HG03097 (cell line): ENCODE results near the gene IRF1.
"Not testable (repeated sequence)": the region's sequence is repeated elsewhere in the genome, so short reads cannot be mapped to it uniquely, and the experiment has no call there.

Experiments used
- ATAC-seq: cut with Tn5 transposase; IDR thresholded peaks from one replicate; pipeline ENCODE4 v1.9.1; 2021; ENCODE audit not compliant: unreplicated experiment, low FRiP score

The IRF1 gene

DNA sequence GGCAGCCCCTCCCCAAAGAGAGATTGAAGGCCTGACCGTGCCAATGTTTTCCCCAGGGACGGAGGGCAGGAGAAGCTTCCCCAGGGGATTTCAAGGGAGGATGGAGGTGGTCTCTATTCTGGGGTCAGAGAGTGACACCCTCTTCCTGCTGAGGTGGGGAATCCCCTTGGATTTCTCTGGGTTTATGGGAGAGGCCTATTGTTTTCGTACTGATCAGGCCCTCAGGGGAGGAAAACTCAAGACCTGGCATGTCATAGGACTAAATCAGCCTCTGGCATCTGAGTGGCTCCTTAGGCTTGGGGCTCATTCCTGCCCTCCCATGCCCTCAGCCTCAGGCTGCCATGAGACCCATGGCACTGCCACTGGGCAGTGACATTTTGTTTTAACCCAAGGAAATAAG lies 44.6 kb downstream of the IRF1 start:
- ATAC-seq: no peak

- no peak for ATAC-seq
Measured at GRCh38 chr5:132445640-132445923, 45.0 kb downstream of the IRF1 start.

DNA sequence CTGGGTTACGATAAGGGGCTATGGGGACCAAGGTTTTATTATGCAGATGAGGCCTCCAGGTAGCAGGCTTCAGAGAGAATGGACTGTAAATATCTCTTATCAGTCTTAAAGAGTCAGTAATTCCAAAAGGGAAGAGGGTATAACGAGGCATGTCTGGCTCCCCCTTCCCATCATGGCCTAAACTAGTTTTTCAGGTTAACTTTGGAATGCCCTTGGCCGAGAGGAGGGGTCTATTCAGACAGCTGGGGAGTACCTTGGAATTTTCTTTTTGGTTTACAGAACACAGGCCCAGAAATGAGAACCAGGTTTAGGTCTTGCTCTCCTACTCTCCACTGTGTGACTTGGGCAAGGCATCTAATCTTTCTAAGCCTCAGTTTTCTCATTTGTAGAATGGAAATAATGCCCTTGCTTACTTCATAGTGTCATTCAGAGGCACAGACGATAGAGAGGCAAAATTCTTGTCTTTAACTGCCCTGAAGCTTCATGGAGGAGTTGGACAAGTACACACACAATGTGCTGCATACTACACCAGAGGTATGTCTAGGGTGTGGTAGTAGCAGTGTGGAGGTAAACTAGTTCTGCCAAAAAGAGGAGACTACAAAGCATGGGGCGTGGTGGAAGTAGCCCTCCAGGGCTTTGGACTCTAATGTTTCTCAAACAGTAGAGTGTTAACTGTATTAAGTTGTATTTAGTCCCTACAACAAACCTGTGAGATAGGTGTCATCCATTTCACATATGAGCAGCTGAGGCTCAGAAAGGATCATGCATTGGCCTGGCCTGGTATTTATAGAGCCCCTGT lies 45.5 kb downstream of the IRF1 start:
- ATAC-seq: no peak

- ATAC-seq: no peak
Measured at GRCh38 chr5:132444061-132444460, 46.5 kb downstream of the IRF1 start.

DNA sequence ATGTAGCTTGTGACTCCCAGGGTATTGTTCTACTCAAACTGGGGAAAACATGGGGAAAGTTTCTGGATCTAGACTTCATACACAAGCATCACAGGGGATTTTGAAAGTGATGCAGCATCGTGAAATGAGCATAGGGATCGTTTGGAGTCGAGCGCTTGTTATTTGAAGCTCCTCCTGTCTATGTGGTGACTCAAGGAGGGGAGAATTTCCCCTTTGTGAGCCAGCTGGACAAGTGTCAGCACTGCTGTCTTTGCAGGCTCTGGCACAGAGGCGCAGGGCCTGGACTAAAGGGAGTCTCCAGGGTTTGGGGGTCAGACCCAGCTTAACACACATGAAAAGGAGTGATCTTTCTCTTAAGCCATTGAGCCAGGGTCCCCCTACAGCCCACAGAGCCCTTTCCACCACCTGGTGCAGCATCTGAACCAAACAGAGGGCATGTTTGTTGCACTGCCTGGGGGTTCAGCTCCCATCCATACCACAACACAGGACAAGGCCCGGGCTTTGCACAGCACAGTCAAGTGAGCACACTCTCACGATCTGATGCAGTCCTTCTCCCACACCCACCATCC lies 51.0 kb downstream of the IRF1 start:
- no peak for ATAC-seq

- ATAC-seq: no peak
Measured at GRCh38 chr5:132438917-132439316, 51.7 kb downstream of the IRF1 start.

DNA sequence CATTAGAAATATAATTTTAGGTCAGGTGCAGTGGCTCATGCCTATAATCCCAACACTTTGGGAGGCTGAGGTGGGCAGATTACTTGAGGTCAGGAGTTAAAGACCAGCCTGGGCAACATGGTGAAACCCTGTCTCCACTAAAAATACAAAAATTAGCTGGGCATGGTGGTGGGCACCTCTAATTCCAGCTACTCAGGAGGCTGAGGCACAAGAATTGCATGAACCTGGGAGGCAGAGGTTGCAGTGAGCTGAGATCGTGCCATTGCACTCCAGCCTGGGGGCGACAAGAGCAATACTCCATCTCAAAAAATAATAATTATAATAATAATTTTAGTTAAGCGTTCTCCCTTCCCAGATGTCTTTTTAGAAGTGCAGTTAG lies 52.3 kb downstream of the IRF1 start:
- ATAC-seq: not testable (repeated sequence)

GRCh38 chr5:132437604-132438266 lies 52.8 kb downstream of the IRF1 start:
- ATAC-seq: peak; percentile 59

GRCh38 chr5:132436936-132437335 lies 53.6 kb downstream of the IRF1 start:
- ATAC-seq: no peak

GRCh38 chr5:132435886-132436285 lies 54.7 kb downstream of the IRF1 start:
- no peak for ATAC-seq

GRCh38 chr5:132435447-132435846 lies 55.1 kb downstream of the IRF1 start:
- no peak for ATAC-seq

DNA sequence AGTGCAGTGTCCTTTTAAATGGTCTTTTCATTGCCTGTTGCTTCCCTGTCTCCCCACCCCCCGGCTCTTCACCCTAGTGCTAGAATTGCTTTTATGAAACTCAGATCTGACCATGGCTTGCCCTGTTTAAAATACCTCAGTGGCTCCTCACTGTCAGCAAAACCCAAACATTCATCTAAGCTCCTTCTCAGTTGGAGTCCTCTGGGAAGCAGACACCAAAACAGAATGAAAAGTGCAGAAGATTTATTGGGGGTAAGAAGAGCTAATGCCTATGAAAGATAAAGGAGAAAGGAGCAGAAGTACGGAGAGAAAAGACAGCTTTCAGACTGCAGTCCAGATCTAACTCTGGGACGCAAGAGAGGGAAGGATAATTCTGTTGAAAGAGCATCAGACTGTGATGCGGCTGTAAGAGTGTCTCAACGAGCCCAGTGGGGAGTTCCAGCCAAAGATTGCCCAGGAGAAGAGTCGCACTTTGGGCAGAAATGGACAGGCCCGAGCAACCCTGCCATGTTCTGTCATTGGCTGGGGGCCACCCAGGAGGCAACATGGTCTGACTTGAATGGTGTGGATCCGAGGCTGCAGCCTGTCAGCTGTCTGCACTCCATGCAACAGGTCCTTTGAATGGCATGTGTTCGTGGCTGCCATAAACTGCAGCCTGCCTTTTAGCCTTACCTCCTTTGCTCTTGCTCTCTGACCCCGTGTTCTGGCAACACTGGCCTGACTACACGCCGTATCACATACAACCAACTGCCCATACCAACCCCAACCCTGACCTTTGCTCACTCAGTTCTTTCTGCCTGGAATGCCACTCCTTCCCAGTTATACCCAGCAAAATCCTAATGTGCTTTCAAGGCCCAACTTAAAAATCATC lies 55.9 kb downstream of the IRF1 start:
- no peak for ATAC-seq

DNA sequence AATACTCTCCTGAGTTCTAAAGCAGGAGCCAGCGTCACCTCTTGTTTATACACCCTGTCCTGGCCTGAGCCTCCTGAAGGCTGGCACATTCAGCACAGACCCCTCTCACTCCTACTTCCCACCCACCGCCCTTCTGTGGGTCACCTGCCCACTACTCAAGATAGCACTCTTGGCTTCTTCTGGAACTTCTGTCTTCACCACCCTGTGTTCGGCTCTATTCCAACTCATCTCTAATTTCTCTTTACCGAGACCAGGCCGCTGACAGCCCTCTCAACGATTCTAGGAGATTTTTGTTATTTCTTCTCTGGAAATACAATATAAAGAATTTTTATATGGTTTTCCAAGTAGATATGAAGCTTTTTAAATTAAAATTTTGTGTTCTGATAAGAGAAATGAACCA lies 57.4 kb downstream of the IRF1 start:
- no peak for ATAC-seq

- no peak for ATAC-seq
Measured at GRCh38 chr5:132431632-132432031, 58.9 kb downstream of the IRF1 start.
